ENCODE data around the gene TRMT11. TPM values are rescaled to one million over a fixed set of nuclear protein-coding genes. Genes with fewer than 3 reads are reported as not detected.

TRMT11 gene
- total and polyA plus RNA-seq, 2 of the 13 experiments (the other 11 are each of a cell fraction or from before 2014, with no cell fraction given) = 42.2 to 81.9 TPM

GRCh38 chr6:125989631-125990030 is 3.3 kb downstream of the TRMT11 start (continued):
- no peak for TF ChIP-seq KAT2B (IDR thresholded peaks at IDR 0.05; ENCODE audit: borderline replicate concordance, low read depth, low read length)
- peak; percentile 56; the same call in 1 of the 2 replicates for TF ChIP-seq NFIC (IDR thresholded peaks at IDR 0.05; ENCODE audit: low read length)
- 0 out of 4 replicates have a peak, but pooled peaks of 1 of the 2 experiments have one; percentile 8 for TF ChIP-seq ATF4 (CRISPR knock-in tag; IDR thresholded peaks at IDR 0.05)
- peak; percentile 66 for TF ChIP-seq POGZ (CRISPR knock-in tag; IDR thresholded peaks at IDR 0.05)
- no peak for TF ChIP-seq FLYWCH1 (CRISPR knock-in tag; IDR thresholded peaks at IDR 0.05)
- TF ChIP-seq NRL (CRISPR knock-in tag; IDR thresholded peaks at IDR 0.05; ENCODE audit: borderline replicate concordance) = no peak
- TF ChIP-seq ZNF800 (CRISPR knock-in tag; IDR thresholded peaks at IDR 0.05) = no peak
- TF ChIP-seq ZNF7 (CRISPR knock-in tag; IDR thresholded peaks at IDR 0.05) = peak; percentile 74; the same call in 1 of the 2 replicates
- TF ChIP-seq HMGXB4 (CRISPR knock-in tag; IDR thresholded peaks at IDR 0.05; ENCODE audit: borderline replicate concordance in 1 of 2, low read depth in 1 of 2) = 0 out of 4 replicates have a peak, but pooled peaks of 1 of the 2 experiments have one; percentile 20
- no peak for TF ChIP-seq FIP1L1 (IDR thresholded peaks at IDR 0.05; ENCODE audit: borderline replicate concordance, insufficient read depth, low read depth, low read length)
- TF ChIP-seq IRX3 (CRISPR knock-in tag; IDR thresholded peaks at IDR 0.05; ENCODE audit: borderline replicate concordance, low read depth) = no peak
- no peak for TF ChIP-seq ZNF557 (CRISPR knock-in tag; IDR thresholded peaks at IDR 0.05)
- no peak for TF ChIP-seq CENPT (CRISPR knock-in tag; IDR thresholded peaks at IDR 0.05; ENCODE audit: low read depth)
- peak; percentile 30; the same call in 1 of the 2 replicates for TF ChIP-seq HMG20A (CRISPR knock-in tag; IDR thresholded peaks at IDR 0.05; ENCODE audit: borderline replicate concordance)
- TF ChIP-seq STAT6 (CRISPR knock-in tag; IDR thresholded peaks at IDR 0.05; ENCODE audit: borderline replicate concordance) = no peak
- TF ChIP-seq SOX6 (IDR thresholded peaks at IDR 0.05) = no peak
- TF ChIP-seq SOX6 (CRISPR knock-in tag; IDR thresholded peaks at IDR 0.05) = peak; percentile 60
- TF ChIP-seq MIER2 (CRISPR knock-in tag; IDR thresholded peaks at IDR 0.05) = 0 out of 2 replicates have a peak, but pooled peaks have one; percentile 19
- TF ChIP-seq SETDB1 (CRISPR knock-in tag; IDR thresholded peaks at IDR 0.05; ENCODE audit: borderline replicate concordance) = no peak
- peak in 1 of 2 experiments; percentile 42; a peak in 1 of 4 replicates for TF ChIP-seq EP300 (IDR thresholded peaks at IDR 0.05; ENCODE audit: low read depth in 2 of 2, low read length in 2 of 2)
- TF ChIP-seq EP300 (CRISPR knock-in tag; IDR thresholded peaks at IDR 0.05; ENCODE audit: borderline replicate concordance) = no peak
- TF ChIP-seq ZNF713 (CRISPR knock-in tag; IDR thresholded peaks at IDR 0.05) = no peak
- peak; percentile 79; the same call in 1 of the 2 replicates for TF ChIP-seq SOX5 (CRISPR knock-in tag; IDR thresholded peaks at IDR 0.05; ENCODE audit: borderline replicate concordance)

Data from HepG2 (cell line).